ENCODE measurements around the gene CD69. TPM values are rescaled to one million over a fixed set of nuclear protein-coding genes. Genes with fewer than 3 reads are reported as not detected.

CD69 gene
- polyA plus RNA-seq, 1 donor from 2014 or later: 0.72 TPM

- Histone ChIP-seq H2AFZ (ENCODE audit: low read depth, low read length) (no peak overlapping the region), H3K4me3 (ENCODE audit: low read length) (no peak overlapping the region), H3K27ac (ENCODE audit: low read length) (no peak overlapping the region), H3F3A (ENCODE audit: insufficient read depth, low read length, poor library complexity, severe bottlenecking) (no peaks in the 10 kb centered on the region), H3K9me3 (ENCODE audit: low read length) (no peaks in the 10 kb centered on the region), H3K9me2 (ENCODE audit: insufficient read depth, low read length) (no peaks in the 10 kb centered on the region), H3K27me3 (ENCODE audit: insufficient read depth, low read depth, low read length) (no peaks in the 10 kb centered on the region), H4K20me1 (ENCODE audit: insufficient read depth) (no peaks in the 10 kb centered on the region), H3K4me2 (ENCODE audit: low read length) (no peak overlapping the region), H3K9ac (ENCODE audit: low read length) (no peak overlapping the region), H3K79me2 (replicated peaks; ENCODE audit: insufficient read depth, low read length) (no peaks in the 10 kb centered on the region), H3K36me3 (ENCODE audit: insufficient read depth, low read length) (no peaks in the 10 kb centered on the region)
- TF ChIP-seq EZH2 (IDR thresholded peaks at IDR 0.05; ENCODE audit: borderline replicate concordance, insufficient read depth, low read length, poor library complexity, severe bottlenecking): no peak
- TF ChIP-seq TAF1 (IDR thresholded peaks at IDR 0.05; ENCODE audit: low read depth): no peak
- no peak for TF ChIP-seq POLR2AphosphoS5 (IDR thresholded peaks at IDR 0.05)
These were observed 24.1 kb upstream of the CD69 start for GRCh38 chr12:9784816-9785215.

GRCh38 chr12:9784326-9784725, 23.6 kb upstream of the CD69 start:
- H3F3A ChIP-seq (ENCODE audit: insufficient read depth, low read length, poor library complexity, severe bottlenecking): no peaks in the 10 kb centered on the region
- no peaks in the 10 kb centered on the region for H4K20me1 ChIP-seq (ENCODE audit: insufficient read depth)
- no peak overlapping the region for H2AFZ ChIP-seq (ENCODE audit: low read depth, low read length)
- H3K79me2 ChIP-seq (replicated peaks; ENCODE audit: insufficient read depth, low read length): no peaks in the 10 kb centered on the region
- no peak overlapping the region for H3K27ac ChIP-seq (ENCODE audit: low read length)
- no peak overlapping the region for H3K4me2 ChIP-seq (ENCODE audit: low read length)
- H3K36me3 ChIP-seq (ENCODE audit: insufficient read depth, low read length): no peaks in the 10 kb centered on the region
- TF ChIP-seq EZH2 (IDR thresholded peaks at IDR 0.05; ENCODE audit: borderline replicate concordance, insufficient read depth, low read length, poor library complexity, severe bottlenecking) (no peak), SMC3 (conservative IDR thresholded peaks at IDR 0.05; ENCODE audit: poor library complexity) (no peak), RAD21 (conservative IDR thresholded peaks at IDR 0.05) (no peak), CTCF (IDR thresholded peaks at IDR 0.05; ENCODE audit: poor library complexity, severe bottlenecking) (no peak), TAF1 (IDR thresholded peaks at IDR 0.05; ENCODE audit: low read depth) (no peak), EP300 (conservative IDR thresholded peaks at IDR 0.05; ENCODE audit: poor library complexity, severe bottlenecking) (no peak), REST (IDR thresholded peaks at IDR 0.05; ENCODE audit: borderline replicate concordance) (no peak), MXI1 (conservative IDR thresholded peaks at IDR 0.05; ENCODE audit: poor library complexity, severe bottlenecking) (no peak), POLR2AphosphoS5 (IDR thresholded peaks at IDR 0.05) (no peak)
- no peaks in the 10 kb centered on the region for H3K27me3 ChIP-seq (ENCODE audit: insufficient read depth, low read depth, low read length)
- H3K9me2 ChIP-seq (ENCODE audit: insufficient read depth, low read length): no peaks in the 10 kb centered on the region
- H3K4me3 ChIP-seq (ENCODE audit: low read length): no peak overlapping the region
- no peak overlapping the region for H3K9ac ChIP-seq (ENCODE audit: low read length)
- no peaks in the 10 kb centered on the region for H3K9me3 ChIP-seq (ENCODE audit: low read length)

Data from neural cell (in vitro differentiated cells).